GM10847 (cell line): ENCODE results near the gene MYLK3.
A peak's percentile ranks its signal among the peaks of the same experiment; 100 is the strongest.

ENCODE experiments used
- POLR2A ChIP-seq: IDR thresholded peaks from 2 replicates; pipeline ENCODE4 v1.6.1; 2011; ENCODE audit not compliant: insufficient read length; ENCODE audit errors: extremely low read depth

Gene MYLK3

DNA sequence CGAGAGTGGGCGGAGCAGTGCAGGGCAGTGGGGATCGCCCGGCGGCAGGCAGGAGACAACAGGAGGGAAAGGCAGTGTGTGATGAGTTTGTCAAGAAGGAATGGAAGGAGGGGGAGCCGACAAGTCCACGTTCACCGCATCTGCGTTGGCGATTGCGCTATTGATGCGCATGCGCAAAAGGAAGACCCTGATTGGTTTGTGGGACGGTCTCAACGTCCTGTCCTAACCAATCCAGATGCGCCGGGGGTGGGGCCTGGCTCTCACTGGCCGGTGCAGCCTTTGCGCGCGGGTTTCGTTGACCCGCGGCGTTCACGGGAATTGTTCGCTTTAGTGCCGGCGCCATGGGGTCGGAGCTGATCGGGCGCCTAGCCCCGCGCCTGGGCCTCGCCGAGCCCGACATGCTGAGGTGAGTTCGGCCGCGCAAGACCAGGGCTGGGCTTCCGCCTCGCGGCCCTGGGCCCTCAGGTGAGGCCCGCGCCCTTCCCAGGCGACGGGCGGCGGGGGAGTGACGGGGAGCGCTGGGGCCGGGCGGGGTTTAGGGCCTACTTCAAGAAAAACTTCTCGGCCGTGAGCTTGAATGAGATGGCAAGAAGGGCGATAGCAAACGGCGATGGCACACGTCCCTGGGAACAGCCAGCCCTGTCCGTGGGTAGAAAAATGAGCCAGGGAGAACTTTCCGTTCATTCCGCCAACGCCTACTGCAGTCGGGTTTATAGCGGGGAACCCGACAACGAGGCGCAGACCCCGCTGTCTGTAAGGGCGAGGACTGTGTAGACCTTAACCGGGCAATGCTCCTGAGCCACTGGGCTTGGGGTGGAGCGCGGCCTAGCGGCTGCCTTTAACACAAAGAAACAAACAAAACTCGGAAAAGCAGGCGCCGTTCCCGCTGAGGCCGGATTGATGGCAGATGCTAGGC, 58.5 kb downstream of the MYLK3 start, which contains the start of gene ORC6:
Gene ORC6 (plus strand): TSS at position 295 of the 916 bp plus-strand sequence. CDS start 47 bp downstream, at position 342.
- TF ChIP-seq POLR2A: peak; percentile 56

DNA sequence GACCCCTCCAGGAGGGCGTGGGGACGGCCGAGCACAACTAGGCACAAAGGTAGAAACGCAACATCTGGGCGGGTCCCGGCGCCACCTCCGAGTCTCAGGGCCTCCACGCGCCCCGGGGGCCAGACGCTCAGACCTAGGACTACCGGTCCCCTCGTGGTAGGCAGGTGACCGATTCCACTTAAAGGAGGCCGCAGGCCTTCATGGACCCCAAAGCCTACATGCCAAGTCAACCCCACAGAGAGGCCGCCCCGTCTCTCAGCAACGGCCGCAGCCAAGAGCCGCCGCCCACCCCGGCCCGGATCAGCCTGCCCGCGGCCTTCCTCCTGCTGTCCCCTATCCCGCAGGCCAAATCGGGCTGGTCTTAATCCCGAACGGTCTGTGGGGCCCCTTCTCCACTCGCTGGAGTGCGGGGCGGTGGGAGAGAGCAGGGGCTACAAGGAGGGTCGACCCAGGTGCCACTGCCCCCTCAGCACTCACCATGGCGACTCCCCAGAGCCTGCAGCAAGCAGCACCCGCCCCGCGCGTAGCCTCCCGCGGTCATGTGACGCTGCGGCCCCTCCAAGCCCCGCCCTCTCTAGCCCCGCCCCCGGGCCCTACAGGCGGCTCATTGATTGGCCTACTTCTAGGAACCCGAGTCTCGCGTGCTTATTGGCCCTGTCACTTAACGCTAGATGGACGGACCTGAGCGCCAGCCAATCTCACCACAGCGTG, 59.3 kb downstream of the MYLK3 start, which contains the start of gene VPS35:
Gene VPS35 (minus strand): TSS at position 525 of the 711 bp plus-strand sequence. CDS start 45 bp downstream, at position 480.
- peak; percentile 36 for TF ChIP-seq POLR2A

- no peak for TF ChIP-seq POLR2A
Measured at GRCh38 chr16:46688101-46688653, 60.0 kb downstream of the MYLK3 start.

GRCh38 chr16:46687486-46687885, 60.7 kb downstream of the MYLK3 start:
- TF ChIP-seq POLR2A: no peak

GRCh38 chr16:46686815-46687473, 61.2 kb downstream of the MYLK3 start:
- TF ChIP-seq POLR2A: no peak

- TF ChIP-seq POLR2A: no peak
Measured at GRCh38 chr16:46673320-46674013, 74.7 kb downstream of the MYLK3 start.

- TF ChIP-seq POLR2A: no peak
Measured at GRCh38 chr16:46662123-46662522, 86.0 kb downstream of the MYLK3 start.

DNA sequence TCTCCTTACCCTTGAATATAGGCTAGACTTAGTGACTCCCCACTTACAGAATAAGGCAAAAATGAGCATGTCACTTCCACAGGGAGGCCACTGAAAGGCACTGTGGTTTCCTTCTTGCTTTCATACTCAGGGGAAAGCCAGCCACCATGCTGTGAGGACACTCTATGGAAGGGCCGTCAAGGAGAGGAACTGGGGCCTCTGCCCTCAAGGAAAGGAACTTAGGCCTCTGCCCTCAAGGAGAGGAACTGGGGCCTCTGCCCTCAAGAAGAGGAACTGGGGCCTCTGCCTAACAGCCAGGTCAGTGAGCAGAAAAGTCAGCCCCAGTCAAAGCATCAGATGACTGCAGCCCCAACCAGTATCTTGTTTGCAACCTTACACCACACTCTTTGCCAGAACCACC, 89.2 kb downstream of the MYLK3 start:
- no peak for TF ChIP-seq POLR2A
